Omental fat pad (tissue), 4 donors: Measurements from ENCODE around the gene RCC2. TPM values are rescaled to one million over a fixed set of nuclear protein-coding genes. Genes with fewer than 3 reads are reported as not detected.
"Not testable (repeated sequence)": the region's sequence is repeated elsewhere in the genome, so short reads cannot be mapped to it uniquely, and the experiment has no call there.

ENCODE experiments used
- ATAC-seq: fragments of 150-250 bp; one replicate; pipeline ENCODE4 v1.9.1; 2016; ENCODE audit warnings: mild to moderate bottlenecking, moderate library complexity; ENCODE audit not compliant: low FRiP score
- DNase-seq: peaks from one replicate; pipeline ENCODE4 v3.0.0-alpha.2; 2019; ENCODE audit warnings: low spot score
- CTCF ChIP-seq, 3 donors: fragments of 450-650 bp; IDR thresholded peaks; one replicate each; pipeline ENCODE4 v1.5.1; 2016 to 2017; ENCODE audit warnings: antibody characterized with exemption in 3 of 3, mild to moderate bottlenecking in 3 of 3, moderate library complexity in 2 of 3
- total RNA-seq, 4 donors: library from RNA; depleted of rRNA; stranded (reverse); fragments of >200 nt; gene quantifications; one replicate each; pipeline ENCODE4 v1.1.0, GENCODE V29; 2016

The RCC2 gene
- total RNA-seq, 4 donors from 2014 or later = 20.9 to 44.4 (median 26.6) TPM

- no peak for ATAC-seq
These were observed 23.1 kb downstream of the RCC2 start for GRCh38 chr1:17416389-17416788.

GRCh38 chr1:17414022-17414421 lies 25.5 kb downstream of the RCC2 start:
- ATAC-seq (no peak), DNase-seq (no peak)
- no peak for TF ChIP-seq CTCF (IDR thresholded peaks at IDR 0.05)

More at GRCh38 chr1:17416389-17416788, 23.1 kb downstream of the RCC2 start:
- TF ChIP-seq CTCF (IDR thresholded peaks at IDR 0.05) = no peak
- no peak for DNase-seq

GRCh38 chr1:17412093-17412870 lies 27.2 kb downstream of the RCC2 start:
- no peak for ATAC-seq
- TF ChIP-seq CTCF (IDR thresholded peaks at IDR 0.05) = no peak
- DNase-seq = no peak

GRCh38 chr1:17409391-17409811 lies 30.1 kb downstream of the RCC2 start:
- no peak for TF ChIP-seq CTCF (IDR thresholded peaks at IDR 0.05)
- DNase-seq (no peak), ATAC-seq (no peak)

GRCh38 chr1:17407786-17408514 lies 31.5 kb downstream of the RCC2 start:
- not testable (repeated sequence) for ATAC-seq, DNase-seq

- not testable (repeated sequence) for ATAC-seq, DNase-seq
These were observed 32.6 kb downstream of the RCC2 start for GRCh38 chr1:17406760-17407475.

- DNase-seq (no peak), ATAC-seq (no peak)
- TF ChIP-seq CTCF (IDR thresholded peaks at IDR 0.05) = no peak
These were observed 33.3 kb downstream of the RCC2 start for GRCh38 chr1:17405898-17406759.
